HG03432 (cell line): ENCODE data around the gene TMEM198.

Experiments used
- ATAC-seq: cut with Tn5 transposase; IDR thresholded peaks from one replicate; pipeline ENCODE4 v1.9.1; 2021; ENCODE audit warnings: mild to moderate bottlenecking, moderate library complexity; ENCODE audit not compliant: unreplicated experiment

TMEM198 gene

GRCh38 chr2:219508971-219509779 lies 34.7 kb upstream of the TMEM198 start:
- ATAC-seq: peak; percentile 24

GRCh38 chr2:219509780-219510511 lies 33.9 kb upstream of the TMEM198 start:
- peak; percentile 77 for ATAC-seq

GRCh38 chr2:219510512-219511135 lies 33.2 kb upstream of the TMEM198 start:
- ATAC-seq: no peak

- no peak for ATAC-seq
Observed at GRCh38 chr2:219511547-219512325, 32.1 kb upstream of the TMEM198 start.

- ATAC-seq: no peak
Observed at GRCh38 chr2:219512524-219513216, 31.2 kb upstream of the TMEM198 start.

- no peak for ATAC-seq
Observed at GRCh38 chr2:219513787-219514186, 30.0 kb upstream of the TMEM198 start.

GRCh38 chr2:219514196-219514761 lies 29.5 kb upstream of the TMEM198 start, which contains the start of gene ASIC4:
Gene ASIC4, plus strand, starts transcription at chr2:219514482. Its CDS starts 243 bp downstream, at chr2:219514725.
- ATAC-seq: no peak

GRCh38 chr2:219514836-219515235 lies 29.0 kb upstream of the TMEM198 start:
- no peak for ATAC-seq

GRCh38 chr2:219515874-219516629 lies 27.8 kb upstream of the TMEM198 start:
- no peak for ATAC-seq

GRCh38 chr2:219516888-219517287 lies 26.9 kb upstream of the TMEM198 start:
- ATAC-seq: no peak

GRCh38 chr2:219517954-219518778 lies 25.7 kb upstream of the TMEM198 start:
- ATAC-seq: no peak

- ATAC-seq: no peak
Observed at GRCh38 chr2:219519526-219519916, 24.3 kb upstream of the TMEM198 start.

GRCh38 chr2:219520079-219520478 lies 23.7 kb upstream of the TMEM198 start:
- ATAC-seq: no peak

GRCh38 chr2:219521066-219521880 lies 22.6 kb upstream of the TMEM198 start:
- ATAC-seq: no peak

- ATAC-seq: no peak
Observed at GRCh38 chr2:219522111-219523030, 21.5 kb upstream of the TMEM198 start.

GRCh38 chr2:219523031-219523671 lies 20.7 kb upstream of the TMEM198 start:
- no peak for ATAC-seq
